WTC11 (cell line): ENCODE data around the gene MAP3K14. TPM values are rescaled to one million over a fixed set of nuclear protein-coding genes. Genes with fewer than 3 reads are reported as not detected.

Experiments used
- ATAC-seq: fragments of 200-7000 bp; cut with Tn5 transposase; 2 replicates; pipeline ENCODE4 v1.10.0; 2021; ENCODE audit warnings: mild to moderate bottlenecking, moderate library complexity
- CTCF ChIA-PET: fragments of 300-600 bp; sonication (Branson Sonifier 250); formaldehyde crosslinking; loops from one replicate; lab custom pipeline; 2021; ENCODE audit warnings: antibody characterized with exemption; lab: Charles Lee
- POLR2A ChIA-PET: fragments of 350-600 bp; sonication (Branson Sonifier 250); formaldehyde crosslinking; loops from one replicate; lab custom pipeline; 2021; ENCODE audit warnings: antibody characterized with exemption; lab: Charles Lee
- DNase-seq: peaks from one replicate; pipeline ENCODE4 v3.0.0; 2021; ENCODE audit warnings: low spot score
- H3K27ac Mint-ChIP-seq: 2 replicates; pipeline ENCODE4 v1.8.0; 2021; ENCODE audit warnings: mixed read lengths
- H3K27me3 Mint-ChIP-seq: 2 replicates; pipeline ENCODE4 v1.8.0; 2021; ENCODE audit warnings: low read depth, mild to moderate bottlenecking, moderate library complexity, mixed read lengths
- H3K36me3 Mint-ChIP-seq: 2 replicates; pipeline ENCODE4 v1.8.0; 2021; ENCODE audit warnings: mixed read lengths
- H3K4me1 Mint-ChIP-seq: 2 replicates; pipeline ENCODE4 v1.8.0; 2022; ENCODE audit warnings: mixed read lengths
- H3K4me3 Mint-ChIP-seq: 2 replicates; pipeline ENCODE4 v1.8.0; 2021; ENCODE audit warnings: mild to moderate bottlenecking, moderate library complexity, mixed read lengths
- H3K9me3 Mint-ChIP-seq: 2 replicates; pipeline ENCODE4 v1.8.0; 2021; ENCODE audit warnings: mixed read lengths
- ESRRA ChIP-seq: sonication (generic); formaldehyde crosslinking; IDR thresholded peaks from 2 replicates; pipeline ENCODE4 v1.8.1; 2022; ENCODE audit warnings: mild to moderate bottlenecking, missing genetic modification reagents, borderline replicate concordance
- NR3C1 ChIP-seq: sonication (generic); formaldehyde crosslinking; conservative IDR thresholded peaks from 2 replicates; pipeline ENCODE4 v1.8.1; 2023; ENCODE audit warnings: low read depth, mild to moderate bottlenecking, missing genetic modification reagents
- SMAD3 ChIP-seq: sonication (generic); formaldehyde crosslinking; IDR thresholded peaks from 2 replicates; pipeline ENCODE4 v1.8.0; 2022; ENCODE audit warnings: missing genetic modification reagents, mild to moderate bottlenecking, borderline replicate concordance
- TEAD1 ChIP-seq: sonication (generic); formaldehyde crosslinking; IDR thresholded peaks from 2 replicates; pipeline ENCODE4 v1.8.0; 2022; ENCODE audit warnings: mild to moderate bottlenecking, missing genetic modification reagents
- TEAD4 ChIP-seq: sonication (generic); formaldehyde crosslinking; IDR thresholded peaks from 2 replicates; pipeline ENCODE4 v1.8.0; 2022; ENCODE audit warnings: mild to moderate bottlenecking, missing genetic modification reagents
- ZNF121 ChIP-seq: sonication (generic); formaldehyde crosslinking; IDR thresholded peaks from 2 replicates; pipeline ENCODE4 v1.8.0; 2023; ENCODE audit warnings: missing genetic modification reagents
- ZNF138 ChIP-seq: sonication (generic); formaldehyde crosslinking; conservative IDR thresholded peaks from 2 replicates; pipeline ENCODE4 v1.8.1; 2022; ENCODE audit warnings: mild to moderate bottlenecking, moderate library complexity, missing genetic modification reagents
- ZNF263 ChIP-seq: sonication (generic); formaldehyde crosslinking; IDR thresholded peaks from 2 replicates; pipeline ENCODE4 v1.8.1; 2022; ENCODE audit warnings: low read depth, mild to moderate bottlenecking, moderate library complexity, missing genetic modification reagents
- ZNF317 ChIP-seq: sonication (generic); formaldehyde crosslinking; IDR thresholded peaks from 2 replicates; pipeline ENCODE4 v1.8.1; 2023; ENCODE audit warnings: low read depth, mild to moderate bottlenecking, moderate library complexity, missing genetic modification reagents, borderline replicate concordance
- total RNA-seq: library from RNA; stranded (reverse); gene quantifications from 3 replicates; pipeline ENCODE4 v1.2.3, GENCODE V29; 2021
- TF ChIP-seq, protein P1 (sequence below): fragments of 200-600 bp; IDR thresholded peaks from 2 replicates; pipeline ENCODE4 v1.8.0; 2022; ENCODE audit warnings: antibody characterized with exemption
- TF ChIP-seq, protein P2 (sequence below): sonication (generic); formaldehyde crosslinking; IDR thresholded peaks from 2 replicates; pipeline ENCODE4 v1.8.0; 2022; ENCODE audit warnings: missing genetic modification reagents
- TF ChIP-seq, protein P3 (sequence below): sonication (generic); formaldehyde crosslinking; conservative IDR thresholded peaks from 2 replicates; pipeline ENCODE4 v1.8.1; 2022; ENCODE audit warnings: mild to moderate bottlenecking, missing genetic modification reagents
- TF ChIP-seq, protein P4 (sequence below): sonication (generic); formaldehyde crosslinking; IDR thresholded peaks from 2 replicates; pipeline ENCODE4 v1.8.1; 2022; ENCODE audit warnings: low read depth, missing genetic modification reagents, borderline replicate concordance
- TF ChIP-seq, protein P5 (sequence below): sonication (generic); formaldehyde crosslinking; IDR thresholded peaks from 2 replicates; pipeline ENCODE4 v1.8.0; 2022; ENCODE audit warnings: mild to moderate bottlenecking, missing genetic modification reagents
- TF ChIP-seq, protein P6 (sequence below): fragments of 250-450 bp; sonication (Bioruptor Pico); IDR thresholded peaks from 2 replicates; pipeline ENCODE4 v2.1.2; 2022; ENCODE audit warnings: mild to moderate bottlenecking, moderate library complexity
- TF ChIP-seq, protein P7 (sequence below): fragments of 250-450 bp; sonication (Bioruptor Pico); conservative IDR thresholded peaks from 2 replicates; pipeline ENCODE4 v1.9.0; 2021; ENCODE audit warnings: mild to moderate bottlenecking

Gene MAP3K14
- total RNA-seq, 1 experiment from 2014 or later, result 4.0 TPM

DNA sequence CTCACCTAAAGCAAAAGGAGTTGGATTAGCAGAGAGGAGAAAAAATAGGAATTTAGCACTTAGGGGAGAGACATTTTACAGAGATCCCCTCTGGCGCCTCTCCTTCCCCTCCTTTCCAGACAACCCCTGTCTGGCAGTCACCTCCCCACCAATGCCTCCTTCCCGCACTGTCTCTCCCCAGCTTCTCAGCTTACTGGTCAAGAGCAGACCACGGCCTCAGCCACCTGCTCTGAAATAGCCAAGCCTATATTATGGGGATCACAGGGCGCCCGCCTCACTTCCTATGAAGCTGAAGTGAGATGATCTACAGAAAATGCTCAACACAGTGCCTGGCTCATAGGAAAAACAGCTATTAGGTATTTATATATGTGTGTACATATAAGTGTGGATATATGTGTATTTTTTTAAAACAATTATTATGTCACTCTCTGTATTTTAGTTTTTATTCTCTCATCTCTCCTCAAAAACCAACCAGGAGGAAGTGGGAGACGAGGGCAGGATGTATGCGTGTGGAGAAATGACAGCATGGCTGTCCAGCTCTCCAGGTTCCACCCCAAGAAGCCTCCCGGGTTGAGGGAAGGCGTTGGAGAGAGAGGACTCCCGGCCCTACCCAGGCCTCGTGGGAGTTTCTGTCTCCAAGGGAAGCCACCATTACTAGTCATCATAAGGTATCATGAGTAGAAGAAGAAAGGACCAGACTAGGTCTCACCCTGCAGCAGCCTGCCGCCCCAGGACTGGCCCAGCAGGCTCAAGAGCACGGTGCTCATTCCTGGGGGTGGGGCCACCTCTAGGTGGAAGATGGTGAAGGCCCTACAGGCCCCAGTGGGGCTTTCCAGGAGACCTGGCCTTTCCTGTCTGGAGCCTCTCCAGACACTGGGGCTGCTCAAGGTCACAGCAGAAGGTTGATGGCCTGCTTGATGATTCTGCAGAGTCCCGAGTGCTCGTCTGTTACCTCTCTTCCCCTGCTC lies 27.2 kb downstream of the MAP3K14 start:
- Mint-ChIP-seq H3K4me1 (no peaks in the 10 kb centered on the region), H3K9me3 (no peaks in the 10 kb centered on the region), H3K4me3 (no peak overlapping the region), H3K27me3 (no peaks in the 10 kb centered on the region), H3K36me3 (peaks cover 5% of the 10 kb centered on the region; the same call in 1 of the 2 replicates), H3K27ac (no peak overlapping the region)
- CTCF ChIA-PET, result interaction anchor here (0.9 to 1.4 kb wide), 3 partner anchors 17 to 95 kb away, joined by 3 to 4 read pairs (median 4); no protein-coding TSS in a partner anchor
- ATAC-seq, result no peak
- POLR2A ChIA-PET, result no interaction called here
- TF ChIP-seq ESRRA (no peak), SMAD3 (CRISPR knock-in tag) (no peak), ZNF138 (CRISPR knock-in tag) (no peak), TEAD1 (CRISPR knock-in tag) (no peak), TEAD4 (no peak), ZNF121 (no peak), ZNF317 (CRISPR knock-in tag) (no peak), ZNF263 (CRISPR knock-in tag) (no peak), NR3C1 (CRISPR knock-in tag) (no peak)
- TF ChIP-seq, protein P1, sequence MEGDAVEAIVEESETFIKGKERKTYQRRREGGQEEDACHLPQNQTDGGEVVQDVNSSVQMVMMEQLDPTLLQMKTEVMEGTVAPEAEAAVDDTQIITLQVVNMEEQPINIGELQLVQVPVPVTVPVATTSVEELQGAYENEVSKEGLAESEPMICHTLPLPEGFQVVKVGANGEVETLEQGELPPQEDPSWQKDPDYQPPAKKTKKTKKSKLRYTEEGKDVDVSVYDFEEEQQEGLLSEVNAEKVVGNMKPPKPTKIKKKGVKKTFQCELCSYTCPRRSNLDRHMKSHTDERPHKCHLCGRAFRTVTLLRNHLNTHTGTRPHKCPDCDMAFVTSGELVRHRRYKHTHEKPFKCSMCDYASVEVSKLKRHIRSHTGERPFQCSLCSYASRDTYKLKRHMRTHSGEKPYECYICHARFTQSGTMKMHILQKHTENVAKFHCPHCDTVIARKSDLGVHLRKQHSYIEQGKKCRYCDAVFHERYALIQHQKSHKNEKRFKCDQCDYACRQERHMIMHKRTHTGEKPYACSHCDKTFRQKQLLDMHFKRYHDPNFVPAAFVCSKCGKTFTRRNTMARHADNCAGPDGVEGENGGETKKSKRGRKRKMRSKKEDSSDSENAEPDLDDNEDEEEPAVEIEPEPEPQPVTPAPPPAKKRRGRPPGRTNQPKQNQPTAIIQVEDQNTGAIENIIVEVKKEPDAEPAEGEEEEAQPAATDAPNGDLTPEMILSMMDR, result no peak
- TF ChIP-seq, protein P2, sequence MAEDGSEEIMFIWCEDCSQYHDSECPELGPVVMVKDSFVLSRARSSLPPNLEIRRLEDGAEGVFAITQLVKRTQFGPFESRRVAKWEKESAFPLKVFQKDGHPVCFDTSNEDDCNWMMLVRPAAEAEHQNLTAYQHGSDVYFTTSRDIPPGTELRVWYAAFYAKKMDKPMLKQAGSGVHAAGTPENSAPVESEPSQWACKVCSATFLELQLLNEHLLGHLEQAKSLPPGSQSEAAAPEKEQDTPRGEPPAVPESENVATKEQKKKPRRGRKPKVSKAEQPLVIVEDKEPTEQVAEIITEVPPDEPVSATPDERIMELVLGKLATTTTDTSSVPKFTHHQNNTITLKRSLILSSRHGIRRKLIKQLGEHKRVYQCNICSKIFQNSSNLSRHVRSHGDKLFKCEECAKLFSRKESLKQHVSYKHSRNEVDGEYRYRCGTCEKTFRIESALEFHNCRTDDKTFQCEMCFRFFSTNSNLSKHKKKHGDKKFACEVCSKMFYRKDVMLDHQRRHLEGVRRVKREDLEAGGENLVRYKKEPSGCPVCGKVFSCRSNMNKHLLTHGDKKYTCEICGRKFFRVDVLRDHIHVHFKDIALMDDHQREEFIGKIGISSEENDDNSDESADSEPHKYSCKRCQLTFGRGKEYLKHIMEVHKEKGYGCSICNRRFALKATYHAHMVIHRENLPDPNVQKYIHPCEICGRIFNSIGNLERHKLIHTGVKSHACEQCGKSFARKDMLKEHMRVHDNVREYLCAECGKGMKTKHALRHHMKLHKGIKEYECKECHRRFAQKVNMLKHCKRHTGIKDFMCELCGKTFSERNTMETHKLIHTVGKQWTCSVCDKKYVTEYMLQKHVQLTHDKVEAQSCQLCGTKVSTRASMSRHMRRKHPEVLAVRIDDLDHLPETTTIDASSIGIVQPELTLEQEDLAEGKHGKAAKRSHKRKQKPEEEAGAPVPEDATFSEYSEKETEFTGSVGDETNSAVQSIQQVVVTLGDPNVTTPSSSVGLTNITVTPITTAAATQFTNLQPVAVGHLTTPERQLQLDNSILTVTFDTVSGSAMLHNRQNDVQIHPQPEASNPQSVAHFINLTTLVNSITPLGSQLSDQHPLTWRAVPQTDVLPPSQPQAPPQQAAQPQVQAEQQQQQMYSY, result no peak
- TF ChIP-seq, protein P3, sequence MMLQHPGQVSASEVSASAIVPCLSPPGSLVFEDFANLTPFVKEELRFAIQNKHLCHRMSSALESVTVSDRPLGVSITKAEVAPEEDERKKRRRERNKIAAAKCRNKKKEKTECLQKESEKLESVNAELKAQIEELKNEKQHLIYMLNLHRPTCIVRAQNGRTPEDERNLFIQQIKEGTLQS (CRISPR knock-in tag), result no peak
- TF ChIP-seq, protein P4, sequence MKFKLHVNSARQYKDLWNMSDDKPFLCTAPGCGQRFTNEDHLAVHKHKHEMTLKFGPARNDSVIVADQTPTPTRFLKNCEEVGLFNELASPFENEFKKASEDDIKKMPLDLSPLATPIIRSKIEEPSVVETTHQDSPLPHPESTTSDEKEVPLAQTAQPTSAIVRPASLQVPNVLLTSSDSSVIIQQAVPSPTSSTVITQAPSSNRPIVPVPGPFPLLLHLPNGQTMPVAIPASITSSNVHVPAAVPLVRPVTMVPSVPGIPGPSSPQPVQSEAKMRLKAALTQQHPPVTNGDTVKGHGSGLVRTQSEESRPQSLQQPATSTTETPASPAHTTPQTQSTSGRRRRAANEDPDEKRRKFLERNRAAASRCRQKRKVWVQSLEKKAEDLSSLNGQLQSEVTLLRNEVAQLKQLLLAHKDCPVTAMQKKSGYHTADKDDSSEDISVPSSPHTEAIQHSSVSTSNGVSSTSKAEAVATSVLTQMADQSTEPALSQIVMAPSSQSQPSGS (CRISPR knock-in tag), result no peak
- TF ChIP-seq, protein P5, sequence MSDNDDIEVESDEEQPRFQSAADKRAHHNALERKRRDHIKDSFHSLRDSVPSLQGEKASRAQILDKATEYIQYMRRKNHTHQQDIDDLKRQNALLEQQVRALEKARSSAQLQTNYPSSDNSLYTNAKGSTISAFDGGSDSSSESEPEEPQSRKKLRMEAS (CRISPR knock-in tag), result no peak
- TF ChIP-seq, protein P6, sequence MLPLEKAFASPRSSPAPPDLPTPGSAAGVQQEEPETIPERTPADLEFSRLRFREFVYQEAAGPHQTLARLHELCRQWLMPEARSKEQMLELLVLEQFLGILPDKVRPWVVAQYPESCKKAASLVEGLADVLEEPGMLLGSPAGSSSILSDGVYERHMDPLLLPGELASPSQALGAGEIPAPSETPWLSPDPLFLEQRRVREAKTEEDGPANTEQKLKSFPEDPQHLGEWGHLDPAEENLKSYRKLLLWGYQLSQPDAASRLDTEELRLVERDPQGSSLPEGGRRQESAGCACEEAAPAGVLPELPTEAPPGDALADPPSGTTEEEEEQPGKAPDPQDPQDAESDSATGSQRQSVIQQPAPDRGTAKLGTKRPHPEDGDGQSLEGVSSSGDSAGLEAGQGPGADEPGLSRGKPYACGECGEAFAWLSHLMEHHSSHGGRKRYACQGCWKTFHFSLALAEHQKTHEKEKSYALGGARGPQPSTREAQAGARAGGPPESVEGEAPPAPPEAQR, result no peak
- TF ChIP-seq, protein P7, sequence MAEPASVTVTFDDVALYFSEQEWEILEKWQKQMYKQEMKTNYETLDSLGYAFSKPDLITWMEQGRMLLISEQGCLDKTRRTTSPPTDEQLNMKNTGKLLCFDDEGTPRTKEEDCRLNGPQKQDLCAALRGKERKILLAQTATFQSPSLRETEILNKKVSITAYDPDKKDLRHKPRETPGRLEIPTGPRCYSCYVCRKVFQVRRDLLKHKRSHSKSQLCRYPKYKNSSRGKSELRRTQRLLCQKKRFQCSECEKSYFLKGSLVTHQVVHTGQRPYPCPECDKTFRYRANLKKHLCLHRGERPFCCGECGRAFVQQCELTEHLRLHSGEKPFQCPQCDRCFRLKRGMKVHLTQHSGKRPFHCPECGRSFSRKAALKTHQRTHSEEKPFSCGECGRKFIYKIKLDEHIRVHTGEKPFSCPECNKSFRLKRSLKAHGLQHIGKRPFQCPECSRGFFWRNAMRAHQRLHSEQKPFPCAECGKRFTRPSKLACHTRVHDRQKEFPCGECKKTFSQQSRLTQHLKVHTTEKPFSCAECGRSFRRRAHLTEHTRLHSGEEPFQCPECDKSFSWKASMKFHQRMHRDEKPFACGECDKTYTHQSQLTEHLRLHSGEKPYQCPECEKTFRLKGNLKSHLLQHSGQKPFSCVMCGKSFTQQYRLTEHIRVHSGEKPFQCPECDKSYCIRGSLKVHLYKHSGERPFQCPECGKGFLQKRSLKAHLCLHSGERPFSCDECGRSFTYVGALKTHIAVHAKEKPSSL, result no peak
- no peak for DNase-seq
